Thyroid gland (tissue), 4 donors: ENCODE data around the gene ACSM3. TPM values are rescaled to one million over a fixed set of nuclear protein-coding genes. Genes with fewer than 3 reads are reported as not detected.

Experiments used
- DNase-seq, 2 donors: peaks; one replicate each; pipeline ENCODE4 v3.0.0-alpha.2; 2019
- H3K27ac ChIP-seq, 3 donors: fragments of 200-600 bp; sonication (generic); 1 replicate in 2 of 3; 2 replicates in 1 of 3; pipeline ENCODE4 v1.5.1; 2016 to 2019; ENCODE audit warnings: mild to moderate bottlenecking in 1 of 3, moderate library complexity in 1 of 3
- H3K27me3 ChIP-seq: fragments of 200-600 bp; sonication (generic); one replicate; pipeline ENCODE4 v1.5.1; 2019
- H3K36me3 ChIP-seq, 2 donors: fragments of 200-600 bp; sonication (generic); one replicate each; pipeline ENCODE4 v1.5.1; 2016 to 2019
- H3K4me1 ChIP-seq, 2 donors: fragments of 200-600 bp; sonication (generic); one replicate each; pipeline ENCODE4 v1.5.1; 2017 to 2019
- H3K4me3 ChIP-seq, 3 donors: fragments of 200-600 bp; sonication (generic); replicated peaks in 1 of 3; 1 replicate in 2 of 3; 2 replicates in 1 of 3; pipeline ENCODE4 v1.5.1; 2016; ENCODE audit warnings: mild to moderate bottlenecking in 1 of 3
- H3K9me3 ChIP-seq: fragments of 200-600 bp; sonication (generic); one replicate; pipeline ENCODE4 v1.5.1; 2017
- POLR2A ChIP-seq, 2 donors: fragments of 450-650 bp; IDR thresholded peaks; one replicate each; pipeline ENCODE4 v1.6.1; 2017; ENCODE audit warnings: antibody characterized with exemption in 2 of 2, mild to moderate bottlenecking in 2 of 2, moderate library complexity in 1 of 2
- WGBS, 2 donors: methylation state at CpG; one replicate each; pipeline ENCODE4 v1.1.5; 2017; 5-methylcytosine and 5-hydroxymethylcytosine counted together
- intact Hi-C: fragments of 100-400 bp; cut with DNase I; formaldehyde crosslinking; loops from one replicate; pipeline ENCODE4 v1.15.1; 2023
- total RNA-seq, 4 donors: library from RNA; depleted of rRNA; stranded (reverse); fragments of >200 nt; gene quantifications; one replicate each; pipeline ENCODE4 v1.2.3, GENCODE V29; 2016
- TF ChIP-seq, protein P1 (sequence below), 6 experiments: fragments of 200-600 bp in 3 of 6; fragments of 450-650 bp in 3 of 6; sonication (generic) in 3 of 6; IDR thresholded peaks; one replicate each; pipeline ENCODE4 v1.5.1; 2016 to 2019; ENCODE audit warnings: antibody characterized with exemption in 6 of 6, mild to moderate bottlenecking in 2 of 6, inconsistent platforms in 1 of 6, moderate library complexity in 1 of 6

Gene ACSM3
- total RNA-seq, 4 donors from 2014 or later: 1.2 to 1.7 (median 1.6) TPM; not detected in 1

DNA sequence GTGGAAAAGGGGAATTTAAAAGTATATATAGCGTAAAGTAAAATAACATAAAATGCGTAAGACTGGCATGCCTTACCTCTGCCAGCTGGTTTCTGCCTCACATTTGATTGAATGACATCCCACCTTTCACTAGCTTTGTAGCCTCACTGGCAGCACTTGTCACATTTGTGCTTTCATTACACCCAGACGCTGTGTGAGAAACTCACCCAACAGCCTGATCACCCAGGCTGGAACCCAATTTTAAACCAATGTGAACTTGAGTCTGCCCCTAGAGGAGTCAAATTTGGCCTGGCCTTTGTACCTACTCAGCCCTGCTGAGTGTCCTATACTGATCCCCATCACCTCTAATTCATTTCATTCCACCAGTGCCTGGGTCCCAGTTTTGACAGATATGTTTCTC is 17.4 kb upstream of the ACSM3 start:
- WGBS, 2 donors: 95 to 97% methylated on average over 3 of the region's 3 CpGs
- H3K9me3 ChIP-seq: no peaks in the 10 kb centered on the region
- H3K36me3 ChIP-seq: no peaks in the 10 kb centered on the region
- H3K4me3 ChIP-seq: no peak overlapping the region
- no peak for DNase-seq
- peaks cover 0 to 4% of the 10 kb centered on the region in 2 donors for H3K4me1 ChIP-seq
- H3K27ac ChIP-seq: no peak overlapping the region
- intact Hi-C loops: no loop called here
- no peaks in the 10 kb centered on the region for H3K27me3 ChIP-seq
- TF ChIP-seq, protein P1, sequence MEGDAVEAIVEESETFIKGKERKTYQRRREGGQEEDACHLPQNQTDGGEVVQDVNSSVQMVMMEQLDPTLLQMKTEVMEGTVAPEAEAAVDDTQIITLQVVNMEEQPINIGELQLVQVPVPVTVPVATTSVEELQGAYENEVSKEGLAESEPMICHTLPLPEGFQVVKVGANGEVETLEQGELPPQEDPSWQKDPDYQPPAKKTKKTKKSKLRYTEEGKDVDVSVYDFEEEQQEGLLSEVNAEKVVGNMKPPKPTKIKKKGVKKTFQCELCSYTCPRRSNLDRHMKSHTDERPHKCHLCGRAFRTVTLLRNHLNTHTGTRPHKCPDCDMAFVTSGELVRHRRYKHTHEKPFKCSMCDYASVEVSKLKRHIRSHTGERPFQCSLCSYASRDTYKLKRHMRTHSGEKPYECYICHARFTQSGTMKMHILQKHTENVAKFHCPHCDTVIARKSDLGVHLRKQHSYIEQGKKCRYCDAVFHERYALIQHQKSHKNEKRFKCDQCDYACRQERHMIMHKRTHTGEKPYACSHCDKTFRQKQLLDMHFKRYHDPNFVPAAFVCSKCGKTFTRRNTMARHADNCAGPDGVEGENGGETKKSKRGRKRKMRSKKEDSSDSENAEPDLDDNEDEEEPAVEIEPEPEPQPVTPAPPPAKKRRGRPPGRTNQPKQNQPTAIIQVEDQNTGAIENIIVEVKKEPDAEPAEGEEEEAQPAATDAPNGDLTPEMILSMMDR (IDR thresholded peaks at IDR 0.05): no peak
- TF ChIP-seq POLR2A (IDR thresholded peaks at IDR 0.05): no peak

DNA sequence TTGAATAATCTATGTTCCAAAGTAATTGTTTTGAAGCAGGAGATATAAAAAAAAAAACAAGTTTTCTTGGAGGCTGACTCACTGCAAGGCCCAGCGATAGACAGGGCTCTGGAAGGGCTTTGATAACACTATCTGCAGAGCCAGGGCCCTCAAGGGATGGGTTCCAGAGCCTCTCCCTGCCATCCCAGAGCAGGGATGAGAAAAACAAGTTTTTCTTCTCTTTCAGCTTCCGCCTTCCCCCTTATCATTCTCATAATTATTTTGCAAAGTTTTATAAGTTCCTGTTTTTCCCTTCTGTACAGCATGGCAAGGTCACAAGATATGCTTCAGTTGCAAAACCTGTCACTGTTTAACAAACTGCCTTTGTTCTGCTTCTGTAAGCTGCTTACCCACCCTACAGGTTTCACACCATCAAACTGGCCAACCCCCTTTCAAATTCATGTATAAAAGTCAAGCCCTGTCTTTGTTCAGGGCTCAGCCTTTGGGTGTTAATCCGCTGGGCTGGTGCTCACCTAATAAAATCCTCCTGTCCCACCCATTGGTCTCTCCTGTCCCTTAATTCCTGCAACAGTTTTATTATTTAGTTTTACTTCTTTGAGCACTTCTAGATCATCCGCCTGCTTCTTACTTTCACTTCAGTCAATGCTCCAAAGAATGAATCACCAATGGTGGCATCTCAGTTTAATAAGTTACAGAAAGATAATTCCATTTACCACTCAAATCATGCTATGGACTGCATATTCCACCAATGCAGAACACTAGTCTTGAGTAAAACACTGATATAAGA is 16.6 kb upstream of the ACSM3 start:
- 86 to 90% methylated on average over 4 of the region's 4 CpGs for WGBS, 2 donors
- intact Hi-C loops: no loop called here
- no peaks in the 10 kb centered on the region for H3K36me3 ChIP-seq
- H3K27me3 ChIP-seq: no peaks in the 10 kb centered on the region
- TF ChIP-seq POLR2A (IDR thresholded peaks at IDR 0.05): no peak
- TF ChIP-seq, protein P1 (IDR thresholded peaks at IDR 0.05): no peak
- H3K4me3 ChIP-seq: no peak overlapping the region
- H3K27ac ChIP-seq: no peak overlapping the region
- H3K9me3 ChIP-seq: no peaks in the 10 kb centered on the region
- peaks cover 0 to under 1% of the 10 kb centered on the region in 2 donors for H3K4me1 ChIP-seq
- no peak for DNase-seq

DNA sequence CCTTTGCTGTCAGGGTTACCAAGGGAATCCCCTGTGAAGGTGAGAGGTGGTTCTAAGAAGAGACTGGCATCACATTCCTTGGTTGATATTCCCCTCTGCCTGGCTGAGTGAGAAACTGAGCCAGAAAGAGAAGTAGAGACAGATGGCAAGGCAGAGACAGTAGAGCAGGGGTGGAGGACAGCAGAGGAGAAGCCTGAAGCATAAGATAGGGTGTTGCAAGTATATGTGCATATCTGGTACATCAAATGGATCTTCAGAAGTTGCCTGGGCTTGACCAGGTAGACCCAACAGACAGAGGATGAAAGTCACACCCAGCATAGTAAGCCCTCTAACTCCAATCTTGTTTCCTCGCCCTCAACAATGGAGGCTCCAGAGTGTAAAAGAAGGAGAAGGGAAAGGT is 14.3 kb upstream of the ACSM3 start:
- no peaks in the 10 kb centered on the region for H3K4me1 ChIP-seq
- DNase-seq: no peak
- H3K4me3 ChIP-seq: no peak overlapping the region
- H3K9me3 ChIP-seq: no peaks in the 10 kb centered on the region
- 88 to 100% methylated on average over 1 of the region's 1 CpG for WGBS, 2 donors
- H3K36me3 ChIP-seq: no peaks in the 10 kb centered on the region
- no peaks in the 10 kb centered on the region for H3K27me3 ChIP-seq
- no peak overlapping the region for H3K27ac ChIP-seq
- intact Hi-C loops: no loop called here
- TF ChIP-seq POLR2A (IDR thresholded peaks at IDR 0.05): no peak
- TF ChIP-seq, protein P1 (IDR thresholded peaks at IDR 0.05): no peak

DNA sequence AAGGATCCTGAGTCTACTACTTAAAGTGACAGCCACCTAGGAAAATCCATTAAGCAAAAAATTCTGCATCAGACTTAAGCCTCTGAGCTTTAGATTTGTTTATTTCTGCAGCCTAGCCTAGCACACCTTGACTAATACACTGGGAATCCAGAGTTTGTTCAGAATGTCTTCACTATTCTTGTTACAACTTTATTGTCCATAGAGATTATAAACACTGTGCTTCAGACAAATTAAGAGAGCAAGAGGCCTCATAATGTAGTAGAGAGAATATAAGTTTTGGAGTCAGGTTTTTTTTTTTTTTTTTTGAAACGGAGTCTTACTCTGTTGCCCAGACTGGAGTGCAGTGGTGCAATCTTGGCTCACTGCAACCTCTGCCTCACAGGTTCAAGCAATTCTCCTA is 13.3 kb upstream of the ACSM3 start:
- H3K36me3 ChIP-seq: no peaks in the 10 kb centered on the region
- H3K27me3 ChIP-seq: no peaks in the 10 kb centered on the region
- no peak overlapping the region for H3K27ac ChIP-seq
- H3K4me3 ChIP-seq: no peak overlapping the region
- H3K9me3 ChIP-seq: no peaks in the 10 kb centered on the region
- no peak for DNase-seq
- H3K4me1 ChIP-seq: no peaks in the 10 kb centered on the region
- TF ChIP-seq POLR2A (IDR thresholded peaks at IDR 0.05): no peak
- TF ChIP-seq, protein P1 (IDR thresholded peaks at IDR 0.05): no peak
- WGBS, 2 donors: 75 to 88% methylated on average over 1 of the region's 1 CpG
- intact Hi-C loops: no loop called here

DNA sequence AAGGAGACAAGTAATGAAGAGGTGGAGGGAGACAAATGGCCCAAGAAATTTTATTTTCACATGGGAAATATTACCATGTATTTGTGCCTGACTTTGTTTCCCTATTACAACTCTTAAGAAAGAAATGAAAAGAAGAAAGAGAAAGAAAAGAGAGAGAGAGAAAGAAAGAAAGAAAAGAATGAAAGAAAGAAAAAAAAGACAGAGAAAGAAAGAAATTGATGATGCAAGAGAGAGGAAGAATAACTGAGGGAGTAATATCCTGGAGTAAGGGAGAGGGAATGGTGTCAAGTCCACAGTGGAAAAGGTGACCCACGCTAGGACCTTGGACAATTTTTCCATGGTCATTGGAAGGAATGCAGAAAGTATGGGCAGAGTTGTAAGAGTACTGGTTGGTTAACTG is 10.1 kb upstream of the ACSM3 start:
- 68 to 72% methylated on average over 1 of the region's 1 CpG for WGBS, 2 donors
- H3K4me3 ChIP-seq: no peak overlapping the region
- DNase-seq: no peak
- no peak for TF ChIP-seq POLR2A (IDR thresholded peaks at IDR 0.05)
- TF ChIP-seq, protein P1 (IDR thresholded peaks at IDR 0.05): no peak
- no peaks in the 10 kb centered on the region for H3K9me3 ChIP-seq
- H3K27me3 ChIP-seq: no peaks in the 10 kb centered on the region
- intact Hi-C loops: no loop called here
- no peak overlapping the region for H3K27ac ChIP-seq
- H3K36me3 ChIP-seq: no peaks in the 10 kb centered on the region
- no peaks in the 10 kb centered on the region for H3K4me1 ChIP-seq
